Uterus (tissue), 2 donors: ENCODE results near the gene VGF.

Experiments
- POLR2A ChIP-seq, 2 donors: fragments of 450-650 bp; IDR thresholded peaks; one replicate each; pipeline ENCODE4 v1.6.1; 2016; ENCODE audit warnings: antibody characterized with exemption in 2 of 2, mild to moderate bottlenecking in 1 of 2, moderate library complexity in 1 of 2
- TF ChIP-seq, protein P1 (sequence below), 4 experiments: fragments of 200-600 bp in 2 of 4; fragments of 450-650 bp in 2 of 4; sonication (generic) in 2 of 4; IDR thresholded peaks; one replicate each; pipeline ENCODE4 v1.5.1; 2016 to 2019; ENCODE audit warnings: antibody characterized with exemption in 4 of 4, mild to moderate bottlenecking in 2 of 4, moderate library complexity in 1 of 4

DNA sequence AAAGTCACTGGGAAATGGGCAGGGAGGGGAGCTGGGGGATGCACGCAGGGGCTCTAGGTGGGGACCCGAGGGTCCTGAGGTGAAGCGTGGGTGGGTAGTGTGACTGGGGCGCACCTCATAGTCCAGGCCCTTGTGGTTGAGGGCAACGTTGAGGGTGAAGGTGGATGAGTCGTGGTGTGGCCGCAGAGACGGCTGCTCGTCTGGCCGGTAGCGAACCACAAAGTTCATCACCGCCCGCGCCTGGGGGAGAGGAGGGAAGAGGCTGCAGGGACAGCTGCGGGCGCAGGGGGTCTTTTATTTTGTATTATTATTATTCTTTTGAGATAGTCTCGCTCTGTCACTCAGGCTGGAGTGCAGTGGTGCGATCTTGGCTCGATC is 41.3 kb upstream of the VGF start:
- no peak for TF ChIP-seq POLR2A (IDR thresholded peaks at IDR 0.05)
- TF ChIP-seq, protein P1, sequence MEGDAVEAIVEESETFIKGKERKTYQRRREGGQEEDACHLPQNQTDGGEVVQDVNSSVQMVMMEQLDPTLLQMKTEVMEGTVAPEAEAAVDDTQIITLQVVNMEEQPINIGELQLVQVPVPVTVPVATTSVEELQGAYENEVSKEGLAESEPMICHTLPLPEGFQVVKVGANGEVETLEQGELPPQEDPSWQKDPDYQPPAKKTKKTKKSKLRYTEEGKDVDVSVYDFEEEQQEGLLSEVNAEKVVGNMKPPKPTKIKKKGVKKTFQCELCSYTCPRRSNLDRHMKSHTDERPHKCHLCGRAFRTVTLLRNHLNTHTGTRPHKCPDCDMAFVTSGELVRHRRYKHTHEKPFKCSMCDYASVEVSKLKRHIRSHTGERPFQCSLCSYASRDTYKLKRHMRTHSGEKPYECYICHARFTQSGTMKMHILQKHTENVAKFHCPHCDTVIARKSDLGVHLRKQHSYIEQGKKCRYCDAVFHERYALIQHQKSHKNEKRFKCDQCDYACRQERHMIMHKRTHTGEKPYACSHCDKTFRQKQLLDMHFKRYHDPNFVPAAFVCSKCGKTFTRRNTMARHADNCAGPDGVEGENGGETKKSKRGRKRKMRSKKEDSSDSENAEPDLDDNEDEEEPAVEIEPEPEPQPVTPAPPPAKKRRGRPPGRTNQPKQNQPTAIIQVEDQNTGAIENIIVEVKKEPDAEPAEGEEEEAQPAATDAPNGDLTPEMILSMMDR (IDR thresholded peaks at IDR 0.05): no peak
